Mesenteric fat pad (tissue), 1 donor: Measurements from ENCODE around the gene HGF. TPM values are rescaled to one million over a fixed set of nuclear protein-coding genes. Genes with fewer than 3 reads are reported as not detected.

ENCODE experiments used
- DNase-seq: peaks from one replicate; pipeline ENCODE4 v3.0.0-alpha.2; 2020; ENCODE audit warnings: low spot score
- total RNA-seq: library from RNA; stranded (reverse); fragmentation: NEBNext Ultra II Directional; extraction: Animal tissue kit (Norgen Biotek cat#: 25700); gene quantifications from one replicate; pipeline ENCODE4 v1.2.1, GENCODE V29; 2021
- donor health status: DM: yes; HTN: yes; CAD: no.

Gene HGF
- total RNA-seq, 1 donor from 2014 or later: 8.2 TPM

DNA sequence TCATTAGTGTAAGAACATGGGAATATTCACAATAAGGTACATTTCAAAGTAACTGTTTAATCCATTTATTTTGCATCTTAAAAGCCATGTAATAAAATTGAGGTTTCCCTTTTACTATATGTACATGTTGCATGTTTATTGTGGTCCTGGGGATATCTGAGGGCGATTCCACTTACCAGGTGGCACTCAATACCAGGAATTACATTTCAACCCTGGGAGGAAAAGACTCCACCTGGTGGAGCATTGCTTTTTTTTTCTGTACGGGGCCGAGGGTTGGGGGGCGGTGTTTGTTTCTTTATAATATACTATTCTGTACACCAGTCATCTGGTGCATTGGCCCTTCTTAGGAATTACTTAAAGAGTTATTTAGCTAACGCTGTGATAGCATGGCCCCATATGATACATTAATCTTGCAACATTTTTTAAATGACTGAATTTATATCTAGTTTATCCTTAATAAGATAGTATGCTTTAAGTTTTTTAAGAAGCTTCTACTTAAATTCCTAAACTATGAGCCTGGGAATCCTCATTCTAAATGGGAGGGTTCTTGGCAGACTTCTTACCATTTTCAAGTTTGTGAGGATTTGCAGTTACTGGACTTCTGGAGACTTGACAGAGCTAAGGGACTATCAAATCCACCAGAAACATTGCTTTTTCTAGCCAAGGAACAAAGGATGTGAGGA lies 7.2 kb upstream of the HGF start:
- no peak for DNase-seq

DNA sequence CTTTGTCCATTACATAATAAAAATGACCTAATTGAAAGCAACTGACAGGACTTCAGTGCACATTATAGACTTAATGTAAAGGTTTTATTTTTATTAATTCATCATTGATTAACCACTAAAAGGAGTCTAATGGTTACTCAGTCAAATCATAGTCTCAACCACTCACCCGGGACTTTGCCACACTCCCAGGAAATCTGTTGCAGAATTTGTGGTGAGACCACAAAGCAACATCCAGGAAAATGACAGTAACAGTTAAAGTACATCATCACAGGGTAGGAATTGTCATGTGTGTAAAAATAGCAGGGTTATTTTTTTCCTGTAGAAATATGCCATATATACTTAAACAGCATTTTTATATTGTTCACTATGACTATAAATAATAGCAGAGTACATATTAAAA lies 6.3 kb upstream of the HGF start:
- no peak for DNase-seq

DNA sequence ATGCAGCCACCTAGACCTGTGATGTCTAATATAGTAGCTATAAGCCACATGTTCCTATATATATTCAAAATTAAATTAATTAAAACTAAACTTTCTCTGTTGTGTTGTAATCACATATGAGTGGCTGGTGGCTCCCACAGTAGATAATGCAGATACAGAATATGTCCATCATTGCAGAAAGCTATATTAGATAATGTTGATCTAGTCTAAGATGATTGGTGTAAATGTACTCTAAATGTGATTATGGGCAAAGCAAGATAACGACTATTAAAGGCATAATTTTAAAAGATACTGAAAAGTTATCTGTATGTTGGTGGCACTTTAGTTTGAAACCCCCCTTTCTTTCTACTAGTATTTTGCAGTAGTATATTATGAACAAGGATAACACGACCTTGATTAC lies 5.7 kb upstream of the HGF start:
- no peak for DNase-seq

DNA sequence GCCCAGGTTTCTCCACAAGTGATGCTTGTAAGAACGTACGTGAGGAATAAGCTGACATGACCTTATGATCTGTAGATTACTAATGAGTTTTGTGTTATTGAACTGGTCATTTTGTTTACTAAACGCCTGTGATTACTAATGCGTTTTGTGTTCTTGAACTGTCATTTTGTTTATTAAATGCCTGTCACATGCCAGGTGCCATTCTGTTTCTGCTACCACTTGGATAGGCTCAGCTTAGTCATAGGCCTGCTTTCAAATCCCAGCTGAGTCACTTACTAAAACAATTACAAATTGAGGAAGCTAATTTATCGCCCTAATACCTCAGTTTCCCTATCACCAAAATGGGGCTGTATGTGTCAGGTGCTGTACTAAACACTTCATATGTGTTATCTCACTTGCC lies 4.7 kb upstream of the HGF start:
- no peak for DNase-seq

DNA sequence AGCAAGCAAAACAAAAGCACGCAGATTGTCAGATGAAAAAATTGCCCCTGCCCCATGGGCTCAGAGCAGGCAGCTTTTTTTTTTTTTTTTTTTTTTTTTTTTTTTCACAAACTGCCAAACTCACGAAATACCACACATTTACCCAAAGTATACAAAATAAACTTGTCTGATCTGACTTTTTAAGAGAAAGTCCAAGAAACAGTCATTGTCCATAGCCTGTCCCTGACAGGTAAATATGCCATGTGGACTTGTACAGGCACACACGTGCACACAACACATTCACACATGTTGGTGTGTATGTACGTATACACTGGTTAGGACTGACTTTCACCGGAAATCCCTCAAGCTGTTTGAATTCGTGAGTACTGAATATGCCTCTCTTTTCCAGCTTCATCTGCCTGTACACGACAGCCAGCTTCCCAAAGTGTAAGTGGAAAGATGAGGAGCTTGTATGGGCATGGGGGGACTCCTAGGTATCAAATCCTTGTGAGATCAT lies 929 bp upstream of the HGF start:
- DNase-seq: no peak

DNA sequence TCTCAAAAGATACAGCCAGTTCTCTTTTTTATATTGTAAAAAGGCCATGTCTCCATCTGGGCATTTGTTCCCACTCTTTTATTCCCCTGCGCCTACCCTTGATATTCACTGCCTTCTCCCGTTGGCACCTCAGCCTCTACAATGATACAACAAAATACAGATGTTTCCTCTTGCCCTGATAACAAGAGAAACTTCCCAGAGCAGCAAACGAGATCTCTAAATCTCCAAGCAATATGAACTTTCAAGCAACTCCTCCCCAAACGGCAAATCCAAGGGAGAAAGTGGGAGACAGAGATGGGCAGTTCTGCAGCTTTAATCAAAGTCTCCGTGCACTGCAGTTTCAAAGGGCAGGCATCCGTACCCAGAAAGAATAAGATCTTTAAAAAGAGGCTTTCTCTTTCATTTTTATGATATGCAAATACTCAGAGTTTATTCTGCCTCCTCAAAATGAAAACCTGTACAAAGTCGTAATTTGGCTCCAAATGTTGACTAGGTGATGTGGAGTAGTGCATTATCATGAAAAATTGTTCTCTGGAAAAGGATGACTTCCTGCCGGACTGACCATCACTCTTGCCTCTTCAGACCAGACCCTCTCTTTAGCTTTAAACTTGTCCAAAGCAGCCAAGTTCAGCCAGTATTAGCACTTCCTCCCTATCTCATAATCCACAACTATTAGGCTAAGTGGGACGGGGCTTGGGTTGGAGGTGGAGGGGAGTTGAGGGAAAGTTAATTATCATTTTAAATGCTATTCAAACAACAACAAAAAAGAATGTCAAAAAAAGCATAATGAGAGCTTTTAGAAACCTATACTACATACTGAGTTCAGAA lies 682 bp downstream of the HGF start:
- DNase-seq: no peak

DNA sequence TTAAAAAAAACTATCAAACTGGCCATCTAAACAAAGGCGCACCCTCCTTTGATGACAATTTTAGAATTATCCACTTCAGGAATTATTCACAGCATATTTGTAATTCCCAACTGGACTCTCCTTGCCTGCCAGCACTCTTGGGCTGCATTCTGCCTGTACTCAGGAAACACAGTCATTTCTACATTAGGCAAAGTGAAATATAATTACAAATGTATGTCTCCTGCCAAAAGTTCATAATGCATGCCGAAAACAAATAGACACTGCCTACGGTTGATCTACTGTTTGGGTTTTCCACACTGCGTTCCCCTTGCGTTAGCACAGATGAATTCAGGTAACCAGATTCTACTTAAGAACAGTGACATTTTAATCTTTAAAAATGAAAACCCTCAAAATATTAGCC lies 1.9 kb downstream of the HGF start:
- no peak for DNase-seq

DNA sequence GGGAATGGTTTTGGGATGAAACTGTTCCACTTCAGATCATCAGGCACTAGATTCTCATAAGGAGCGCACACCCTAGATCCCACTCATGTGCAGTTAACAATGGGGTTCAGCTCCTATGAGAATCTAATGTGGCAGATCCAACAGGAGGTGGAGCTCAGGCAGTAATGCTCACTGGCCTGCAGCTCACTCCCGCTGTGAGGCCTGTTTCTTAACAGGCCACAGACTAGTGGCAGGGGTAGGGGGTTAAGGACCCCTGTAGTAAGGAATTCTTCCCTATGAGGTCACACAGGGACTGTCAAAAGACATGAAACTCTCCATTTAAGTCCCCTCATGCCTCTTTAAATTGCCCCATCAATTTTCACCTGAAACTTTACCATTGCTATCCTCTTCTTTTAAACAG lies 8.0 kb downstream of the HGF start:
- no peak for DNase-seq

DNA sequence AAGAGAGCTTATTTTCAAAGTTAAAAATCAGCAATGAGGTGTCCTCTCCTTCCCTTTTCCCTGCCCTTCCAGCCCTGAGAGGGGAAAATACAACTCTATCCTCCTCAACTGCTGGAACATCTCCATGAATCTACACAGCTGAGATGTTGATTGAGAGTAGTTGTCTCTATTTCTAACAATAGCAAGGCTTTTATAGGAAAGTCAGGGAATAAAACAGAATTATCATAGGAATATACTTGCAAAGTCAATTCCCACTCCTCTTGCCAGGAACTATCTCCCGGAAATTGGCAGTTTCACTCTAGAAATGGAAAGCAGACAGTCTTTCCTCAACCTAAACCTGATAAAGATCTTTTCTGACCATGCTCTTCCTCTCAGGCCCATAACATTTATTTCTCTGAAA lies 8.8 kb downstream of the HGF start:
- DNase-seq: no peak

DNA sequence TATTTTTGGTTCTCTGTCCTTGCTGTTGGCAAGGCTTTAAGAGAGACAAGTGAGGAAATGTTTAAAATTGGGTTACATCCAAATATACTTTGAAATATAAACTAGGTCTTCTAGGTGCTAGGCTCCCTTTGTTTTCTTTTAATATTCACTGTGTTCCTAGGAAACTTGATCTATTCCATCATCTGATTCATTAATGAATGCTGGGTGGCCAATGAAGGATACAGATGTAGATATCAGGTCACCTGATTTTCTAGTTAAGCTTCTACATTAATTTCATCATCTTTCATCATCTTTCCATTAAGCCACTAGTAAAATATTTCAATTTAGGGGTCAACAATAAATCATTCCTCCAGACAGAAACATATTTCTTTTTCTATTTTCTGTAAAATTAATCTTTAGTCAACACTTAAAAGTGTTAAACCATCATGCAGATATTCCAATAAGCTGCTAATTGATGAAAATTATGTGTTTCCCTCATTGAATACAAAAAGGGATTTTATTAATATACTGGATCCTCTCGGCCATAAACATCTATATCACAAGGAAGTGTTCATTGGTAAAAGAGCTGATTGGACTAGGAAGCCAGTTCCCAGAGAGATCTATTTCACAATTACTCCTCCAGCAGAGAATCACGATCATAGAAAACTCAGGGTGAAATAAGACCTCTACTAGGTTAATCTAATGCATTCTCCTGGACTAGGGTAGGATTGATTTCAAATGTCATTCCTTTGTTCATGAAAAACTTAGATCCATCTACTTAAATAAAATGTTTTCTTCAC lies 14.7 kb downstream of the HGF start:
- no peak for DNase-seq

DNA sequence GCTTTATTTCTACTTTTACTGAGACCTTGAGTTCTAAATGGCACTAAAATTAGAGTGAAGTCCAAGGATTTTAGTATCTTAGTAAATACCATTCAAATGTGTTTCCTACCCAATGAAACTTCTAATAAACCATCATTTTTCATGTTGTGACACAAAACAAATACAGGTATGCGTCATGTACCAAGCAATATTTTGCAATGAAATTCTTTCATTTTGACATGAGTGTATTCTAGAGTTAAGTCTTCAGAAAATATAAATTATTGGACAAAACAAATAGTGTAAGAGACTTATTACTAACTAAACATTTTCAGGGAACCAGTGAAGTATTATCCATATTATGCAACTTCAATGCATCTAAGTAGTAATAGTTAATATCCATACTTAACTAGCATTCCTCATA lies 16.5 kb downstream of the HGF start:
- no peak for DNase-seq

DNA sequence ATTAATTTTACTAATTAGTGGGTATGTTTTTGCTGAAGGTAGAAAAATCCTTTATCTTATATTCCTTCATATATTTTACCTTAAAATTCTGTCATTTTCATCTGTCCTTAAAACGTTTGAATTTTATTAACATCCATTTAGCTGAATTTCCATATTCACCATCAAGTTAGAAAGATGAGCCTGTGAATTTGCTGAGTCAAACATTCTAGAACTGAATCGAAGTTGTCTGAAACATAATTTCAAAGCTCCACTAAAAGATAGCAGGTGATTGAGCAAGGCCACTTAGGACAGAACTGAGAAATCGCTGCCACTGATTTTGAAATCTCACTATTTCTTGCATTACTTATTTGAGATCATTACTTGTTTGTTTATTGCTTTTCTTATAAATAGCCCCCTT lies 17.5 kb downstream of the HGF start:
- DNase-seq: no peak

DNA sequence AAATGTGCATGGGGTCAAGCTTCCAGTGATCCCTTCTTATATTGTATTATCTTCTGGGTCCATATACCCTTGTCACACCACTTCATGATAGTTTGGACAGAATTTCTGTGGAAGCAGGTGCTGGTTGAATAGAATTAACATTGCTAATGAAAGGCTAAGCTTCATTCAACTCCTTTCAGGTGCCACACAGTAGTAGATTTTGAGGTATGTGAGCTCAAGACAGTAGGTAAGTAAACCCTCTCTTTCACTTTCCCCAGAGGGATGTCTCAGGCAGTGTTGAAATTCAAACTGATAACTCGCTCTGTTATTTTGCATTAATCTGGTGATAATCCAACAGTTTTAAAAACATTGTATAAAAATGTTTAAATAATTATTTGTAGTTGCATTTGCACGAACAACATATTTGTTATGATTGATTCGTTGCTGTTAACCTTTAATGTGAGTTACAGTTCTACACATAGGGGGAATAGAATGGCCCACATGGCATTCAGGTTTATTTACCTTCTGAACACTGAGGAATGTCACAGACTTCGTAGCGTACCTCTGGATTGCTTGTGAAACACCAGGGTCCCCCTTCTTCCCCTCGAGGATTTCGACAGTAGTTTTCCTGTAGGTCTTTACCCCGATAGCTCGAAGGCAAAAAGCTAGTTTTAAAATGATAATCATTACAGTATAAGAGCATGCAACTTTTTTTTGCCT lies 18.1 kb downstream of the HGF start:
- DNase-seq: no peak

DNA sequence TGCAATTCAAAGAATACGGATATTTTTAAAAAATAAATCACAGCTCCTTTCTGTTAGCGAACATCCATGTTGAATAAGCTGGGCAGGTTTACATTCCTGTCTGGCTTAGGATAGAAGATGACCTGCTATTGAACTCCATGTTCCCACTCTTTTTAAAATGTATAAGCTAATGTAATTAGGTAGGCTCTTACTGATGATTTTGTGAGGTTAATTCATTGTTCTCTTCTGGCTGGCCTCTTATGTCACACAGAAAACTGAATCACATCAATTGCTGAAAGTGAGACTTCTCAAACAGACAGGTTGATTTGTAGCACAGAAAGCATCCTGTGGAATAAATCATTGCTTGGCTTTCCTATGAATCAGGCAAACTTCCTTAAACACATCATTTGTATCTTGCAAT lies 24.2 kb downstream of the HGF start:
- no peak for DNase-seq

DNA sequence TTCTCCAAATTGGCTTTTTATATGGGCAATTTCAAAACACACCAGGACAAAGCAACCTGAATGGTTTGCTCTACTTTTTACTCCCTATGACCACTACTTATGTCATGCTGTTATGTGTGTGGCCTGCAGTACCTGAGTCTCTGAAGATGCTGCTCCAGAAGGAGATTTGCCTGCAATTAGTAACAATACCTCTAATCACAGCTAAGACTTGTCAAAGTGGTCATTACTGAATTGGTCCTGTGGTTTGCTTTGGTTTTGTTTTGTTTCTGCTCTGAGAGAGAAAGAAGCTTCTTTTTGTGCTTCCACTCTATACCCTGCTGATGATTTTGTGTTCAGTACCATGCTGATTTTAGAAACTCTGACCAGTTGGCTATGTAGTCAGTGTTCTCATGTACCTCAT lies 25.5 kb downstream of the HGF start:
- DNase-seq: no peak

DNA sequence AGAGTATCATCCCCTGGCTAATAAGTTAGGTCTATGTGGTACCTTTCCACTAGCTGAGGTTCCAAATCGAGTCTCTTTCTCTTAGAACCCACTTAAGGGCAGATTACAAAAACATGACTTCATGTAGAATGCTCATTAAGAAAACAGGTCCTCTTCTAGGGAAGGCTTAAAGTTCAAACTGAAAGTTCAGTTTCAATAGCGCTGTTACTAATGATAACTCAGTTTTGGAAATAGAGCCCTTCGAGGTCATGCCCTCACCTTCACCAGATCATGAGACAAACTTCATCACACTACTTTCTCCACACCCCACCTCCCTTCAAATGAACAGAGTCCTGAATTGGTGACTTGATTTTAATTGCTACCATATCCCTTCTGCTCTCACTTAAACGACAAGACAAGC lies 26.2 kb downstream of the HGF start:
- no peak for DNase-seq

DNA sequence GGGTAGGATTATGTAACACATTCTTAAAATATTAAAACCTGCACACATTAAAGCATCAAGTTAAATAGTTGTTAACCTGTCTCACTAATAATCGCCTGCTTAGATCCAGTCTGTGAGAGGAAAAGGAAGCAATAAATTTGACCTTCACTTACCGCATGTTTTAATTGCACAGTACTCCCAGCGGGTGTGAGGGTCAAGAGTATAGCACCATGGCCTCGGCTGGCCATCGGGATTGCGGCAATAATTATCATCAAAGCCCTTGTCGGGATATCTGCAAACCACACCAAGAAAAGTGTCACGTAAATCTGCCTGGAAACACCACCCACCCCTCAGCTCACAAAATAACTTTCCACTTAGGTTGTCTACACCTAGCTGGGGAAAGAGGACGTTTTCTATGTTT lies 26.6 kb downstream of the HGF start:
- no peak for DNase-seq

DNA sequence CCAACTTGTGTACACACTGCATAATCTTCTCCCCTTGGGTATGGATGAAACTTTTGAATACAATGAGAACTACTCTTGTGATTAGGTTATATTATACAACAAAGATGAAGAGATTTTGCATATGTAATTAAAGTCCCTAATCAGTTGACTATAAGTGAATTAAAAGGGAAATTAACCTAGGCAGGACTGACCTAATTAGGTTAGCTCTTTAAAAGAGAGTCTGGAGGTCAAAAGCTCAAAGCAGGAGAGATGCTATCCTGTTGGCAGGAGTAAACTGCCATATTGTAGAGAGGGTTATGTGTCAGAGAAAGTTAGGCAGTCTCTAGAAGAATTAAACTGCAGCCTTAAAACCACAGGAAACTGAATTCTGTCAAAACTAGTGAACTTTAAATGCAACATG lies 29.4 kb downstream of the HGF start:
- no peak for DNase-seq

DNA sequence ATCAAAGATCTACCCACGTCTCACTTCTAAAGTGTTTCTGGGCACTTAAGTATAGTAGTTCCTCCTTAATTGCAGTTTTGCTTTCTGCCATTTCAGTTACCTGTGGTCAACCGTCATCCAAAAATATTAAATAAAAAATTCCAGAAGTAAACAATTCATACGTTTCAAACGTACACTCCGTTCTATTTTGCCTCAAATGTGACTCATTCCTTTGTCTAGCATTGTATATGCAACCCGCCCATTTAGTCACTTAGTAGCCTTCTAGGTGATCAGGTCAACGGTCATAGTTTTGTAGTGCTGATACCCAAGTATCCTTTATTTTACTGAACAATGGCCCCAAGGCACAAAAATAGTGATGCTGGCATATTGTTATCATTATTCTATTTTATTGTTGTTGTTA lies 33.8 kb downstream of the HGF start:
- DNase-seq: no peak

DNA sequence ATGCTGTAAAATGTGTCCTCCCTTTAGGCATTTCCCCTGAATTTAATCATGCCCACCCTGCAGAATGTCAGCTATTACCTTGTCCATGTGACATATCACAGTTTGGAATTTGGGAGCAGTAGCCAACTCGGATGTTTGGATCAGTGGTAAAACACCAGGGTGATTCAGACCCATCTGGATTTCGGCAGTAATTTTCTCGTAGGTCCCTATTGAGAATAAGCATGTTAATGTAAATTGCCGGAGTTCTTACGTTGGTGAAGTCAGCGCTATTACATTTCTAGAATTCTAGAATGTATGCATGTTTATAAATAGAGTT lies 44.1 kb downstream of the HGF start:
- no peak for DNase-seq

DNA sequence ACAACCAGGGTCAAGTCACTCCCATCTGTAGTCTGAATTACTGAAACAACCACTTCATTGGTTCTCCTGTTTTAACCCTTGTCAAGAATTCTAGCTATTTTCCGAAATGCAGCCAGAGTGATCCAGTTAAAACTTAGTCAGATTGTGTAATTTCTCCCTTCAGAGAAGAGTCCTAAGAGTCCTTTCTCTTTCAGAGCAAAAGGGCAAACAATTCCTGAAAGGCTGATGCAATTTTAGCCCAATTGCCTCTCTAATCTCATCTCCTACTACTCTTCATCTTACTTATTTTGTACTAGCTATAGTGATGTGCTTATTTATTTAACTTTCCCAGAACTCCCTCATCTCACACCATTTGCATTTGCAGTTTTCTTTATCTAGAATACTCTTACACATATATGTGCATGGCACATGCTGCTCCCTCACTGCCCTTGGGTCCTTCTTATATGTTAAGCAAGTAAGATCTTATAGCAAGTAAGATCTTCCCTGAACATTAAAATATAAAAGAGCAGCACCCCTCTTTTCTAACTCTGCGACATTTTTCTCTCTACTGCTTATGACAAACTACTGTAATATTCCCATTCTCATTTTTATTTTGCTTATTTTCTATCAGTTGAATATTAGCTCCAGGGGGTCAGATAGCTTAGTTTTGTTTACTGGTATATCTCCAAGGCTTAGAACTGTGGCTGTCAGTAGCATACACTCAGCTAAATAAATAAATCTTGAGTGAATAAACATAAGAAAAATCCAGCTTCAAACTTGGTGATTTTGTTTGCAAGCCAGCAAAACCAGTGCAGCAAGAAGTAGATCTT lies 44.6 kb downstream of the HGF start:
- DNase-seq: no peak
